ENCODE data around the gene HMCN1. TPM values are rescaled to one million over a fixed set of nuclear protein-coding genes. Genes with fewer than 3 reads are reported as not detected.

HMCN1 gene
- total RNA-seq, 1 donor from 2014 or later: 109 TPM

GRCh38 chr1:186033847-186034271 is 299.7 kb downstream of the HMCN1 start:
- no peak for DNase-seq

- DNase-seq: no peak
These were observed 308.0 kb downstream of the HMCN1 start for GRCh38 chr1:186042230-186042629.

DNA sequence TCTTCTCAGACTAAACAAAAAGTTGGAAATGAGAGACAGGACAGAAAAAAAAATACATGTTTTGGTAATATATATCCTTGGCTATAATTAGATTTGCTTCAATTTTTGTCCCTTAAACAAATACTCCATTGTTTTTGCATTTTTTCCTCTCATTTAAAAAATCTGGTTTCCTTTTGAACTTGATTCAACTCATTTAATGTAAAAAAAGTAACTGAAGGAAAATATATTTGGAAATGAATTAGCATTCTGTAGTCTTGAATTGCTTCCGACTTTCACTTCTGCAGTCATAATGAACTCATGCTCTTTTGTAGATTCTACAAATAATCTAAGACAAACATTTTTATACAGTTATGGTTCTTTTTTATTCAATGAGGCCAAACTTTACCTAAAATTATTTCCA is 309.1 kb downstream of the HMCN1 start:
- no peak for DNase-seq

GRCh38 chr1:186044079-186044685 is 310.0 kb downstream of the HMCN1 start:
- DNase-seq: no peak

DNA sequence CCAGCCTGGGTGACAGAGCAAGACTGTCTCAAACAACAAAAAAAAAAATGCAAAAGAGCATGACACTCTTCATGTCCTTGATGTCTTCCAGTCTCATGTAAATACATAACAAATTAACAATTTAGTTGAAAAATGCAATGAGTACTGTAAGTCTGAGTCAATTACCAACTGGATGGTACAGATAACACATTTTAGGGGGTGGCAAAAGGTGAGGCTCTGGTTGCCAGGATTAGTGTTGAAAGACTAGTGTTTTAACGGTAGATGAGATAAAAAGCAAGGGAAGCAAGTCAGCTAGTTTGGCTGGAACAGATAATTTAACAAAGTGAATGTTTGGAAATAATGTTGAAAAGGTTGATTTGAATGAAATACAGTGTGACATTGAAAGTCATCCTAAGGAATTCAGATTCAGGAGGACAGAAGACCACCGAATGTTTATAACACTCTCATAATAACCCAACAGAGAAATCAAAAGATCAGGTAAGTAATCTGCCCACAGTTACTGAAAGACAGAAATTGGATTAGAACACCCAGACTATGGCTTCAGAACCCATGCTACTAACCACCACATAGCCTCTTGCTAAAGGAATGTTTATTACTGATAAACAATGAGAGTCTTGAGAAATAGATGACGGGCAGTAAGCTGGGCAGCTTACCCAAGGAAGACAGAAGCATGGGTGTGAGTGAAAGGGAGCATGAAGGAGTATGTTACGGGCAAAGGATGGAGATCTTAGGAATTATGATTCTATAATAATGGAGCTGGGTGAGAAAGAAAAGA is 312.4 kb downstream of the HMCN1 start:
- no peak for DNase-seq

DNA sequence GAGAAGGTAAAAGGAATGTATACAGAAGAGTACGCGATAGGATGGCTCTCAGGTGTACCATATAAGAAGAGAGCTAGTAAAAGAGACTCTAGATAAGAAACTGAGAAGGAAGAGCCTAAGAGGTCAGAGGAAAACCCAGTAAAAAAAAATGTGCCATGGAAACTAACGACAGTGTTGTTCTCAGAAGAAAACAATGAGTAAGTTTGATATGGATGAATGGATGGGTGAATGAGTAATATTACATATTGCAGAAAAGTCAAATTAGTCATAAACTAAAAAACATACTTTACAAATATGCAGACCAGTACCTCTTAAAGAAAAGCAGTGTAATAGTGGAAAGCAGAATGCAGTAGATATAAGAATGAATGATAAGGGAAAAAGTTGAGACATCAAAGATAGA is 316.2 kb downstream of the HMCN1 start:
- no peak for DNase-seq

DNA sequence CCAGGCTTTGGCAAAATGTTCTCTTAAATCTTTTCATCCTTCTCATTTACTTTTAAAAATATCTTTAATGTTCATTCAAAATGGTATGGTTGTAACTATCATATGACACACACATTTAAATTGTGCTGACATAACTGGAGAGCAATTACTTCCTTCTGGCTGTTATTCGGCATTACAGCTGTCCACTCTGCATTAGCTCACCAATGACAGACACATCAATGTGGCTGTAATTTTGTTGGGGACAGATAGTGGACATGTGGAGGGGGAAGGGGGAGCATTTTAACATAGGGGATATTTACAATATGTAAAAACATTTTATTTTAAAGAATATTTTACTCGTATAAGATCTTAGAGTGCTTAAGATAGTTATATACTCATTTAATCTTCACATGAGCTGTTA is 319.8 kb downstream of the HMCN1 start:
- DNase-seq: no peak

- DNase-seq: no peak
These were observed 320.7 kb downstream of the HMCN1 start for GRCh38 chr1:186054932-186055331.

DNA sequence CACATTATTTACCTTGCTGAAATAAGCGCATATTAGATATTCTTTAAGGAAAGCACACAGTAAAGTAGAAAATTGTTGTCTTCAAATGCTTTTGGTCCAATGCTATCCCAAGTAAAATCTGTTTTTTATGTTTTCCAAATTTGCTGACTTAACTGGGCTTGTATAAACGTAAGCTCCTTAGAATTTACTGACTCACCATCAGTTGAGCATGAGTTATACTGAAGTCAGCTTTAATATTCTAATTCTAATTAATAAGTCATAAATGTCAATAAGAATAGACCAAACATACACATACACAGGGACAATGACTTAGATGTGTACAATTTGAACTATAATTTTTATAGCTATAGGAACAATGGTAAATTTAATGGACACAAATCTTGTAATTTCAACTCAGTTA is 321.7 kb downstream of the HMCN1 start:
- no peak for DNase-seq

- no peak for DNase-seq
These were observed 322.9 kb downstream of the HMCN1 start for GRCh38 chr1:186057086-186057485.

GRCh38 chr1:186059311-186059710 is 325.1 kb downstream of the HMCN1 start:
- DNase-seq: peak; percentile 11

GRCh38 chr1:186059752-186060151 is 325.6 kb downstream of the HMCN1 start:
- no peak for DNase-seq

- DNase-seq: no peak
These were observed 326.0 kb downstream of the HMCN1 start for GRCh38 chr1:186060226-186060625.

DNA sequence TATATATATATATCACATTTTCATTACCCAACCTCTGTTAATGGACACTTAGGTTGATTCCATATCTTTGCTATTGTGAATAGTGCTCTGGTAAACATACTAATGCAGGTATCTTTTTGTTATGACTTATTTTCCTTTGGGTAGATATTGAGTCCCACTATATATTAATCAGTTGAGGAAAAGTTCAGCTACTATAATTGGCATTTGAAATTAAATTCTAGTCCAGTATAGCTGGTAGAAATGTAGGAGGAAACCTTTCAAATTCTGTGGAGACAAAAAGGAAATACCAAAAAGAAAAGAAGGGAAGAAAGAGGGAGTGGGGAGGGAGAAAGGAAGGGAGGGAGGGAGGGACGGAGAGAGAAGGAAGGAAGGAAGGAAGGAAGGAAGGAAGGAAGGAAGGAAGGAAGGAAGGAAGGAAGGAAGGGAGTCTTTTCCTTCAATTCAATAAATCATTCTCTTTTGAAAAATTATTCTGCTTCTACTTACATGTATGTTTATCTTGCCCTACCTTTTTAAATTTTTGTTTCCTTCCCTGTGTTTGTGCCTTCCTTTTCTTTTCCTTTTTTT is 329.0 kb downstream of the HMCN1 start:
- DNase-seq: no peak

DNA sequence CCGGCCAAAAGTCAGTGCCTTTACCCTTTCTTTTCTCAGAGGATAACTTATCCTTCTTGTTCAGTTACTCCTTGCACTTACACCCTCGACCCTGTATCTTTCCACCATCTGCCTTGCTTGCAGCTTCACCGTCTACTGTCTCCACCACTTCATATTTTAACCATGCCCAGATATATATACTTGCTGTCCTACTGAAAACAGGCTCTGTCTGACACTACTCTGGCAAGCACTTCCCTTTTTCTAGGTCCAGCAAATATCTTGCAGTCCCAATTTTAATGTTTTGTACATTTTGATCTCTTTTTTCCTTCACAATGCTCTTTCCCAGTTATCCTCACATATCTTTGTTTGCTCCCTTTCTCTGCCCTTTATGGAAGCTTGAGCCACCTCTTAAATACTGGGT is 332.2 kb downstream of the HMCN1 start:
- DNase-seq: no peak

GRCh38 chr1:186073697-186074096 is 339.5 kb downstream of the HMCN1 start:
- no peak for DNase-seq

GRCh38 chr1:186076006-186076405 is 341.8 kb downstream of the HMCN1 start:
- DNase-seq: no peak

GRCh38 chr1:186078245-186078644 is 344.1 kb downstream of the HMCN1 start:
- DNase-seq: no peak

GRCh38 chr1:186079084-186079684 is 345.0 kb downstream of the HMCN1 start:
- DNase-seq: no peak

DNA sequence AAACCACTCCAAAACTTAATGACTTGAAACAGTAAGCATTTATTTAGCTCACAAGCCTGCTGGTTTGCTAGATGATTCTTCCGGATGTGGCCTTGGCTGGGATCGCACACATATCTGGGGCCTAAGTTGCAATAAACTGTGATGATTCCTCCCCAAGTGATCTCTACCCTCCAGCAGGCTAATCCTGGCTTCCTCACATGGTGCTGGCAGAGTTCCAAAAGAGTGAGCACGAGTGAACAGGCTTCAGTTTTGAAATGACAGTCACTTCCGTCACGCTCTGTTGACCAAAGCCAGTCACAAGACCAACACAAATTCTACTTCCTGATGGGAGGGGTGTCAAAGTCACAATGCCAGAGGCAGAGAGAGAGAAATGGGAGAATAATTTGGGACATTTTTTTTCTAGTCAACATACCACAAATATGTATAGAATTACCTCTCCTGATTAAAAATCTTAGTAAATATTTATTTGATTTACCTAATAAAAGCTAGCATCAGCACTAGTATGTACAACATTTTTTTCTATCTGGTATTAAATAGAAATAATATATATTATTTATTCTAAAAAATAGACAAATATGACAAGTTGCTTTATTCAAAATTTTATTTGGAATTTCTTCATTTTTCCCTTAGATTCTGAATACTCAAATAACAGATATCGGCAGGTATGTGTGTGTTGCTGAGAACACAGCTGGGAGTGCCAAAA is 348.2 kb downstream of the HMCN1 start:
- DNase-seq: peak; percentile 68

GRCh38 chr1:186086583-186086982 is 352.4 kb downstream of the HMCN1 start:
- DNase-seq: no peak

DNA sequence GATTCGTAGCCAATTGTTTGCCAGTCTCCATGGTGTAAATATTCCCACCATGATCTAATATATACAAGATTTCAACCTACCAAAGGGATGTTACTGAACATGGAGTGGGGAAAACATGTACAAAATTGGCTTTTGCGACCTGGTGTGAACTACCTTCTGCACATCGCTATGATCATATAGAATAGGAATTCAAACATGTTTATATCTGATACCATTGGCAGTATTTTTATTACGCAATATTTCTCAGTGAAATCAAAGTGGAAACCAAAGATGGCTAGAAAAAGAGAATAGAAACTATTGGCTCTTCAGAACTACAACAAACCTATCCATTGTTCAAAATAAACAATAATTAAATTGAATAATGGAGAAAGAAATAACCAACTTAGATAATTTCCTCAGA is 355.7 kb downstream of the HMCN1 start:
- no peak for DNase-seq

Measured in skin of body (tissue), 2 donors.